NCI-H2081 (cell line): ENCODE measurements around the gene CKM.
A peak's percentile ranks its signal among the peaks of the same experiment; 100 is the strongest.

ENCODE experiments used
- DNase-seq, 2 experiments: peaks; one replicate each; lab custom pipeline; 2025; lab: John Stamatoyannopoulos, UW

CKM gene

DNA sequence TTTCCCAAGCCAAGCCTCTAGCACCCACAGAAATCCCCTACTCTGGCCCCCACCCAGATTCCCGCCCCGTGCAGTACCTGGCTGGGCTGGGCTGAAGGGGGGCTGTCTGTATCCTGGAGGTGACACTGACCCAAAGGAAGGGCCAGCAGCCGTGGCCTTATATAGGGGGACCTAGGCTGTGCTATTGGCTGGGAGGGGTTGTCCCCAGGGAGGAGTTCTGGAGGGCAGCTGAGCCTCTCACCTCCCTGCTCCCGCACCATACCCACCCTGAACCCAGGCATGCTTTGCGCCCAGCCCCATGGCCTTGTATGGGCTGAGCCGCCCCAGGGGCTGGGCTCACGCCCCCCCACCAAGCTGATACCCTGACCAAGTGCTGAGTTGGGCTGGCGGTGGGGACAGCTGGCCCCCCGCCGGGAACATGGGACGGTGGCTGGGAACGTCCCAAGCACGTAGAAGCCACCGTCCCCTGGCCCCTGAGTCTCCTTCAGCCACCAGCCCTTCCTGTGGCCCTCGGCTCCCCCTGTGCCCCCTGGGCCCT lies at the start of gene CKM:
TSS of gene CKM (minus strand) at position 132 of the 538 bp plus-strand sequence. CDS start 3,162 bp downstream, outside the sequence.
- DNase-seq, result no peak

GRCh38 chr19:45370410-45371204 lies 47.9 kb upstream of the CKM start, which contains the start of gene ERCC2:
ERCC2 (minus strand) TSS chr19:45370573; CDS start chr19:45370540, 33 bp downstream.
- peak; percentile 97 to 99 for DNase-seq

GRCh38 chr19:45368737-45369340 lies 46.2 kb upstream of the CKM start:
- DNase-seq, result no peak

DNA sequence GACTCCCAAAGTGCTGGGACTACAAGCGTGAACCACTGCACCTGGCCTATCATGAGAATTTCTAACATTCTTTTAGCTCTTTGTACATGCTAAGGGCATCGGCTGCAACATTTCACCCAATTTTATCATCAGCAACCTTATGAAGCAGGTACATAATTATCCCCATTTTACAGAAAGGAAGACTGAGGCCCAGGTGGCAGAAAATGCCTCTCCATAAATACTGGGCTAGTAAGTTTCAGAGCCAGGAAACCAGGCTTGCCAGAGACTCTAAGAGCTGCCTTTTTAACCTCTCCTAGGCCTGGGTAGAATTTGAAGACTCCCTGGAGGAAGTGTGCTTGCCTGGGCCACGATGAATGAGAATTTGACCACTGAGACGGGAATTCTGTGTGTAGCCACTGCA lies 45.5 kb upstream of the CKM start:
- no peak for DNase-seq

DNA sequence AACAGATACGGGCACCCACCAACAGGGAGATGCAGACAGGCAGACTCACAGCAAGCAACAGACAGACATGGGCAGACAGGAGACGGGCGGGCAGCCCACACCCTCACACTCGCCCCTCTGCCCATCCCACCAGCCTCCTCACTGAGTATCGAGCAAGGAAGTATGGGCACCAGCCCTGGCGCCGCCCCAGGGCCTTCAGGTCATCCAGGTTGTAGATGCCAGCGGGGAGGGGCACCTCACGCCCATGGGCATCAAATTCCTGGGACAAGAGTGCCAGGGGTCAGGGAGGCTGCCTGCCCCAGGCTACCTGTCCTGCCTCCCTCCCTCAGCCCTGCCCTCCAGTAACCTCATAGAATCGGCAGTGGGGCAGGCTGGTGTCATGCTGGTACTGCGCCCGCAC lies 42.0 kb upstream of the CKM start:
- DNase-seq, result no peak

GRCh38 chr19:45363861-45364459 lies 41.3 kb upstream of the CKM start:
- no peak for DNase-seq

DNA sequence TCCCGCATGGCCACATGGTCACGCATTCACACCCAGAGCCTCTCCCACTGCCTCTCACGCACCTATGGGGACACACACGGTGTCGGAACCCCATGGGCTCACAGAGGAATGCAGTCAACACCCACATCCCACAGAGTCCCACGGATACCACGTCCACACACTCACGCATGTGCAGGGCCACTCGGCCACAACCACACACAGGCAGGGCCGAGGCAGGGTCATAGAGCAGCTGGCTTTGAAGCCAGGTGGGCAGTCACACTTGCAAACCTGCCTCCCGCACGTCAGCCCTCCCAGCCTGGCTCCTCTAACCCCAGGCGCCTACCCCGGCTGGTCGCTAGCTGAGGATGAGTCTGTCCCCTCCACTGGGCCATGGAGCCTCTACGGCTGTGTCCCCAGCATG lies 39.6 kb upstream of the CKM start:
- no peak for DNase-seq

GRCh38 chr19:45361608-45362007 lies 38.9 kb upstream of the CKM start:
- no peak for DNase-seq

DNA sequence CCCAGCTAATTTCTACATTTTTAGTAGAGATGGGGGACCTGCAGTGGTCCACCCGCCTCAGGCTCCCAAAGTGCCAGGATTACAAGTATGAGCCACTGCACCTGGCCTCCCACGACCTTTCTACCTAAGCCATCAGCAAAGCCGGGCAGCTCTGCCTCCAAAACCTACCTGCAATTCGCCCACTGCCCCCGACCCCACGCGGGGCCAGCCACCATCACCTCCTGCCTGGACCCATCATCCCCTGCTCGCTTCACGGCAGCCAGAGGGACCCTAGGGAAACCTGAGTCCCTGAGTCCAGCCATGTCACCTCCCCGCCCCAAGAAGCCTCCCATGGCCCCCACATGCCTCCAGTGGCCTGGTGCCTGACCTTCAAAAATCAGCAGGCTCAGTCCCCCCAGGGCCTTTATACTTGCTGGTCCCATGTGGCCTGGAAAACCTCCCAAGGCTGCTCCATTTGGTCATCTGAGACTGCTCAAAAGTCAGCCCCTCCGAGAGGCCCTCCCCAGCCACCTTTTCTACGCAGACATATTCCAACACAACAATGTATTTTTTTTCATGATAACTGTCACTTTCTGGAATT lies 35.6 kb upstream of the CKM start:
- no peak for DNase-seq

- DNase-seq, result no peak
Measured at GRCh38 chr19:45357445-45357783, 34.7 kb upstream of the CKM start.

GRCh38 chr19:45356760-45357444 lies 34.2 kb upstream of the CKM start:
- no peak for DNase-seq

DNA sequence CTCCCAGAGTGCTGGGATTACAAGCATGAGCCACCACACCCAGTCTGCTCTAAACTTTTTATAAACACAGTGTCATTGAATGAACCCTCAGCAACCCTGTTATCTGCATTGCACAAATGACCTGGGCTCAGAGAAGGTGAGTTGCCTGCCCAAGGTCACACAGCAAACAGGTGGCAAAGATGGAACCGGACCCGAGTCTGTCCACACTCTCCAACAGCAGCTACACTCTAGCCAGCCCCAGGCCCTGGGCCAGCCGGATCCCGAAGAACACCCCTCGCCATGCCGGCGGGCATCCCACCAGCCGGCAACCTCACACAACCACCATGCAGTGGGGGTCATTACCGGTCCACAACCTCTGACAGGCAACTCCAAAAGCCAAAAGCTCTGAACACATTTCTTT lies 33.2 kb upstream of the CKM start:
- no peak for DNase-seq

GRCh38 chr19:45355402-45355801 lies 32.7 kb upstream of the CKM start:
- DNase-seq, result no peak

GRCh38 chr19:45354241-45354842 lies 31.7 kb upstream of the CKM start:
- DNase-seq, result no peak

- no peak for DNase-seq
Measured at GRCh38 chr19:45352914-45353796, 30.5 kb upstream of the CKM start.

DNA sequence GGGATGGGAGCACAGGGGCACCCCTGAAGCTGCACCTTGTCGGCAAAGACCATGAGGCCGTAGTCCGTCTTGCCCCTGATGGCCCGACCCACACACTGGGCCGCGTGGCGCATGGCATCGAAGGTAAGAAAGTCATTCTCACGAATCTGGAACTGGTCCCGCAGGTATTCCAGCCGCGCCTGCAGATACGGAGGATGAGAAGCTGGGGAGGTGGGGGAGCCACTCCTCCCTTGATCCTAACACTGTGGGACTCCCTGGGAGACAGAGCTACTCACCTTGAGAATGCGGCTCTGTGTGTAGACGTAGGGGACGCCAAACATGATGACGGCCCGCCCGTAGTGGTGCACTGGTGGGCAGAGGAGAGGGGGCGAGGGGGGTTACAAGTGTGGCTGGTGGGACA lies 29.8 kb upstream of the CKM start:
- DNase-seq, result no peak

DNA sequence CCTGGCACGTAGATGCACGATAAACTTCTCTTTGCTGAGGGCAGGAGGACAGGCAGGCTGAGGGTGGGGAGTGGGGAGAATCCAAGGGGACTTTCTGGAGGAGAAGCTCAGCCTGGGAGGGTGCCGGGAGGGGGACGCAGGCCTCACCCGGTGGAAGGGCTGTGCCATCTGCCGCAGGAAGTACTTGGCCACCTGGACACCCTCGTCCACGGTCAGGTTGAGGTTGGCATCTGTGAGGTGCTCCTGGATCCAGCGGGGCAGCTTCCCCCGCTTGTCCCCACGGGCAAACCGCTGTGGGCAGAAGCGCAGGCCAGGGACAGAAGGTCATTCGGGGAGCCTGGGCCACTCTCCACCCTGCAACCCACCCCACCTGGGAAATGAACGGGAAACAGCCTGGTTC lies 29.4 kb upstream of the CKM start:
- no peak for DNase-seq

GRCh38 chr19:45351401-45351952 lies 28.8 kb upstream of the CKM start:
- no peak for DNase-seq

DNA sequence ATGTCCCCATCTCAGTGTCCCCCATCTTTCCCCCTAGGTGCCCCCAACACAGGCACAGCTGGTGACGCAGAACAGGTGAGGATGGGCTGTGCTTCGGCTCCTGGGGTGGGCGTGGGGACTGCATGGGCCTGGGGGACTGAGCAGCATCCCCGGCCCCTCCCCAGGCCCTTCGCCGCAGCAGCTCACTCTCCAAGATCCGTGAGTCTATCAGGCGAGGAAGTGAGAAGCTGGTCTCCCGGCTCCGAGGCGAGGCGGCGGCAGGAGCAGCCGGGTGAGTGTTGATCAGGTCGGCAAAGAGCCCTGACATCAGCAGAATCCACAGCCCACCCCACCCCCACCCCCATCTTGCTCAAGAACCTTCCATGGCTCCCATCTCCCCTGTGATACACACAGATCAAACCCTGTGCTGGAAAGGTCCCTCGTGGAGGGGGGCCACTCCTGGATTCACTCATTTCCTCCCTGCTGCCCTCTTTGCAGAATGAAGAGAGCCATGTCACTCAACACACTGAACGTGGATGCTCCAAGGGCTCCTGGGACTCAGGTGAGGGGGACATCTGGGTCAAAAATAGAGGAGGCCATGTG lies 27.9 kb upstream of the CKM start:
- no peak for DNase-seq

- DNase-seq, result no peak
Measured at GRCh38 chr19:45349430-45349941, 26.8 kb upstream of the CKM start.
